Urinary bladder (tissue), 4 donors: ENCODE data around the gene APEX1. TPM values are rescaled to one million over a fixed set of nuclear protein-coding genes. Genes with fewer than 3 reads are reported as not detected.
"Not testable (repeated sequence)": the region's sequence is repeated elsewhere in the genome, so short reads cannot be mapped to it uniquely, and the experiment has no call there.

ENCODE experiments used
- DNase-seq: peaks from one replicate; pipeline ENCODE4 v3.0.0-alpha.2; 2015; ENCODE audit errors: extremely low spot score
- H3K27ac ChIP-seq: one replicate; pipeline ENCODE4 v1.5.1; 2013; ENCODE audit warnings: low read depth, mild to moderate bottlenecking, moderate library complexity
- H3K36me3 ChIP-seq: one replicate; pipeline ENCODE4 v1.6.1; 2013; ENCODE audit warnings: mild to moderate bottlenecking, moderate library complexity; ENCODE audit not compliant: insufficient read depth
- H3K4me1 ChIP-seq: one replicate; pipeline ENCODE4 v1.6.1; 2013; ENCODE audit warnings: mild to moderate bottlenecking, moderate library complexity; ENCODE audit not compliant: insufficient read depth
- H3K4me3 ChIP-seq: one replicate; pipeline ENCODE4 v1.5.1; 2013; ENCODE audit warnings: low read depth, low read length
- WGBS: extraction: QIAGEN DNeasy Blood & Tissue Kit; methylation state at CpG from one replicate; pipeline ENCODE4 v1.1.7; 2013; 5-methylcytosine and 5-hydroxymethylcytosine counted together
- polyA plus RNA-seq: library from polyadenylated mRNA; stranded (reverse); fragments of 200-250 nt; gene quantifications from one replicate; pipeline ENCODE4 v1.2.3, GENCODE V29; 2013
- total RNA-seq: library from RNA; depleted of rRNA; stranded (reverse); fragments of >200 nt; gene quantifications from one replicate; pipeline ENCODE4 v1.2.3, GENCODE V29; 2014
- donor health status: healthy with polysubstance abuse.
- donor health status: healthy.

The APEX1 gene
- total and polyA plus RNA-seq, 2 donors = 21.2 to 147 TPM

DNA sequence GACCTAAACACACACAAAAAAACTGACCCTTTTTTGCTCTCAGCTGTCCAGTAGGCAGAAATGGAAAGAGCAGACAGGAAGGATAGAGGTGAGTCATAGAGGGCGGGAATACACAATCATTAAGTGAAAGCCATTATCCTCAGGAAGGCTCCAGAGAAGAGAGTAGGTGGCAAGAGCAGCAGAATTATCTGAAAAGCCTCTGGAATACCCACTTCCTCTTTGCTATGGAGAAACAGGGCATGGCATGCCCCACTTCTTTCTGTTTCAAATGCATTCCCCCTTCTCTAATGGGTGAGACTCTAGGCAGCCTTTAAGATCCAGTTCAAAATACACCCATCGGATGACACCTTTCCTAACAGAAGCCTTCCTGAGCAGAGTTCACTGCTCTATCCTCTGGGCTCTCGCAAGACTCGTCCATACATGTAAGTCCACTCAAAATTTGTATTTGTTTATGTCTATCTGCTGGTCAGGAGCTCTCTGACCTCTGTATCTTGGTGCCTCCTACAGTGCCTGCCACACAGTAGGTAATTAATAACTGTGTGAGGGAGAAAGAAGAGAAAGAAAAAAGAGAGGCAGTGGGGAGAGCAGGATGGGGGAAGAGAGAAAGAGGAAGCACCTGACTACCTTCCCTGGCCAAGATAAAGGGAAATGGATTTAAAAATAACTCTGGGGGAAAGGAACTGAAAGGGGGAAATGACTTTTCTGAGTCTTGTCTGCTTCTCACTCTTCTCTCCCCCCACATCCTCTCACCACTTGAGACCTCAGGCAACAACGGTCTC is 27.6 kb upstream of the APEX1 start:
- Histone ChIP-seq H3K4me1 (no peaks in the 10 kb centered on the region), H3K4me3 (no peak overlapping the region), H3K36me3 (no peaks in the 10 kb centered on the region), H3K27ac (no peak overlapping the region)
- 72% methylated on average over 5 of the region's 5 CpGs for WGBS
- DNase-seq = no peak

DNA sequence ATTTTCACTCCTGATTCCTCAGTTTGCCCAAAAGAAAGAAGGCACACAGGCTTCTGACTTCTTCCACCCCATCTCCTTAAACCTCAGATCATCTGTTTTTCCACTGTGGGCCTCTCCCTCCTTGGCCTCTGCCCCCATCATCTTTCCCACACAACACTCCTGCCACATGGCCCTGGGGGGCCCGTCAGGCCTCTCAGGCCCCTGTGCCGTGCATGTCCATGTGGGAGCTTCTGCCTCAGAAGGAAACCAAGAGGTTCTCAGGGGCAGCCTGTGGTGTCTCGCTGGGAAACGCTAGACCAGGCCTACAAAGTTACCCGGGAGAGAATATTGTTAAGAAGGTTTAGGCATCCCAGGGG is 27.0 kb upstream of the APEX1 start:
- no peak overlapping the region for H3K4me3 ChIP-seq
- WGBS = 73% methylated on average over 5 of the region's 5 CpGs
- H3K36me3 ChIP-seq = no peaks in the 10 kb centered on the region
- no peaks in the 10 kb centered on the region for H3K4me1 ChIP-seq
- no peak overlapping the region for H3K27ac ChIP-seq
- no peak for DNase-seq

DNA sequence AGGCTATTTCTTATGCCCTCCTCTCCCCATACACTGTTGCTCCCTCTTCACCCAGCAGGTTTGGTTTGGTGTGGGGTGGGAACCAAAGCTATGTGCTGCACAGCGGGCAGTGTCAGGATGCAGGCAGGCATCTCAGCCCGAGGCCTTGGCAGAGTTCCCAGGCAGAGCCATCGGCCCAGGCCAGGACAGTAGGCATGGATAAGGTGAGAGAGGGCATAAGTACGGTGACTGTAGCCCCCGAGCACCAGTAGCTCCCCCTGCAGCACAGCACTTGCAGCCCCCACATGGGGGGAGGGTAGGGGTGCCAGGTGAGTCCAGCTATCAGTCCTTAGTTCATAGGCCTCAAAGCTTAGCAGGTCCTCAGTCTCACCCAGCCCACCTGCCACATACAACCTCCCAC is 26.2 kb upstream of the APEX1 start:
- Histone ChIP-seq H3K27ac (no peak overlapping the region), H3K36me3 (no peaks in the 10 kb centered on the region), H3K4me1 (no peaks in the 10 kb centered on the region), H3K4me3 (no peak overlapping the region)
- WGBS = 47% methylated on average over 5 of the region's 5 CpGs
- no peak for DNase-seq

DNA sequence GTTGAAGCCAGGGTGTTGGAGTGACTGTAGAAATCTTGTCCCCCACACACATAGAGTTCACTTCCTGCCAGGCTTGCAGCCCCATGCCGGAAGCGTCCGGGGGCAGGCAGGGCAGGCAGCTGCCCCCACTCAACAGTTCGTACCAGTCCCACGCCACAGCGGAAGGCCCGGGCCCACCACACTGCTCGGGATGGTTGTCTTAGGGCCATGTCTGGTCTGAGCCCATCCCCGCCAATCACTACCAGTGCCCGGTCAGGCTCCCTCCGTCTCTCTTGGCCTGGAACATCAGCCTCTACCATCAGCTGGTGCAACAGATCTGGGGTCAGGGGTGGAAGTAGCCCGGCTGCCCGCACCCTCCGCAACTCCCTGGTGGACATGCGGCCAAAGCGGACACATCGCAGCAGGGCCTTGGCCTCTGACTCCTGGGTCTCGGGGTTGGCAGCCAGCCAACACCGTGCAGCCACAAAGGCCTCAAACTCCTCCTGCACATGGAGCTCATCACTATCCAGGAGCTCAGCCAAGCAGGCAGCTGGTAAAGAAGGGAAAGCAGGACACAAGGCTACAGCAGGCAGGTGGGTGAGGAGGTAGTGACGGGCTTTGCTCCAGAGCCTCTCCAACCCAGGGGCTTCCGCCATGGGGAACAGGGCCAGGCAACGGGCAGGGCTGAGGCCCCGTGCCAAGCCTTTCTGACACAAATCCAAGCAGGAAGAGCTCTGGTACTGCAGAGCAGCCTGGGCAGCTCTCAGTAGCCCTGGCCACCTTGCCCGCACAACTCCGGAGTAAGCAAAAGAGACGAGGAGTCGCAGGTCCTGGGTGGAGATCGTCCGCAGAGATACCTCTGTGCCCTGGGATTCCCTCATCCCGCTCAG is 25.0 kb upstream of the APEX1 start:
- no peak for DNase-seq
- no peak overlapping the region for H3K4me3 ChIP-seq
- 82% methylated on average over 30 of the region's 30 CpGs for WGBS
- no peak overlapping the region for H3K27ac ChIP-seq
- no peaks in the 10 kb centered on the region for H3K4me1 ChIP-seq
- H3K36me3 ChIP-seq = no peaks in the 10 kb centered on the region

DNA sequence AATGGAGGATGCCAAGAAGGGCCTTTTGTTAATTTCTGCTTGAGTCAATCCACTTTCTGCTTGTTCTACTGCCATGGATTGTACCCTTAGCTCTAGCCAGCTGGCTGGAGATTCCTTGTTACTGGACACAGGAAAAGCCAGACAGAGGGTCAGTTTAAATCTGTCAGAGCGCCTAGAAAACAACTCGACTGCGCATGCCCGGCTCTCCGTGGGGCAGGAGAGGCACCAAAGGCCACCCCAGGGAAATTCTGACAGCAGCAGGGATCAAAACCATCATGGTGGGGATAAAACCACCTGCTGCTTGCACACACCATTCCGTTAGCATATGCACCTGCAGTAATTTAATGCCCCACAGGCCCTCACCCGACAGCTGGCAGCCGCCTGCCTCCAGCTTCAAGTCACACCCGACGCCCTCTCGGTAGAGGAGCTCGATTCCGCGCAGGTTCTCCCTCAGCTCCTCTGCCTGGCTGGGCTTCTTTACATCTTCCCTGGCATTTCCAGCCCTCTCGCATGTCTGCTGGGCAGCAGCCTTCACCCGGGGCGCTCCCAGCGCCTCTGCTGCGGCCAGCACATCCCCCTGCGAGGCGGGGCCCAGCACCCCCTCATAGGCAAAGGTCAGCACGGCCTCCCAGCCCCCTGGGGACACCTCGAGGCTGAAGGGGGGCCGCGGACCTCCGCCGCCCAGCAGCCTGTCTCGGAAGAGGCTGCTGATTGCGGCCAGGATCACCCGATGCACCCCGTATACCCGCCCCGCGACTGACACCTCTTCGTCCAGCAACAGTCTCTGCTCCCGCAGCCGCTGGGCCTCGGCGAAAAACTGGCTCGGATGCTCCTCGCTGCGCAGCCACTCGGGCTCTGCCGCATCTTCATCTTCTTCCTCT is 20.1 kb upstream of the APEX1 start:
- DNase-seq = no peak
- H3K27ac ChIP-seq = peak overlapping the region; percentile 3
- 23% methylated on average over 44 of the region's 44 CpGs for WGBS
- H3K36me3 ChIP-seq = no peaks in the 10 kb centered on the region
- H3K4me3 ChIP-seq = peak overlapping the region; percentile 4
- H3K4me1 ChIP-seq = no peaks in the 10 kb centered on the region

DNA sequence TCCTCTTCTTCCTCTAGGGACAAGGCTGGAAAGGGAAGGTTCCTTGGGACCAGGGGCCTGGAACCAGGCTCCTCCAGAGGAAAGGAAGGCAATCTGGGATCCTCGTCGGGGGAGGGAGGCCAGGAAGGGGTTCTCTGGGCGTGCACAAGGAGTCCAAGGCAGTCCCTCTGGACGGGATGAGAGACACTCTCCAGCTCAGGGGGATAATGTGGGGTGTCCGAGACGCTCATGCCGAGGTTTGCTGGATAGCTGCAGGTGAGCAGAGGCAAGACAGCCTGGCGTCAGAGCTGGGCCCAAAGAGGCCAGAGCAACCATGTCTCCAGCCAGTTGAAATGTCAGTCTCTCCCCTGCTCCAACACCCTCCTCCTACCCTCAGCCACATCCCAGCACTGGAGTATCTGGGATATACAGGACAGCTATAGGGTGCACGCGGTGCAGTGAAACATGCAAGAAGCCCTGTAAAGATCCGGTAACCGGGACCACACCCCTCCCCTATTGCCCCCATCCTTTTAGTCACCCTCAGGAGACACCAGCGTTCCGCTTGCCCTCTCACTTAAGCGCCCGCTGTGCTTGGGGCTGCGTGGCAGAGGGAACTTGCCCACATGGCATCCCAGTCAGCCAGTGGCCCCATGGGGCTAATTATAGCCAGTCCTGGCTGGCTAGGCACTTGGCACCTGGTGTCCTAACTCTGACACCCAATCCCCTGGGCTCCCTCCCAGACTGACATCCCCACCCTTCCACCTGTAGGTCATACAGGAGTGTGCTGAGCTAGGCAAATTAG is 19.3 kb upstream of the APEX1 start, which contains the start of gene KLHL33:
Gene KLHL33 (minus strand): TSS at position 585 of the 781 bp plus-strand sequence. CDS start 355 bp downstream, at position 230.
- Histone ChIP-seq H3K4me3 (peak within 1 kb of the TSS; percentile 4), H3K4me1 (no peaks in the 10 kb centered on the region), H3K27ac (peak within 1 kb of the TSS; percentile 3), H3K36me3 (no peaks in the 10 kb centered on the region)
- DNase-seq = no peak
- 73% methylated on average over 17 of the region's 17 CpGs for WGBS

DNA sequence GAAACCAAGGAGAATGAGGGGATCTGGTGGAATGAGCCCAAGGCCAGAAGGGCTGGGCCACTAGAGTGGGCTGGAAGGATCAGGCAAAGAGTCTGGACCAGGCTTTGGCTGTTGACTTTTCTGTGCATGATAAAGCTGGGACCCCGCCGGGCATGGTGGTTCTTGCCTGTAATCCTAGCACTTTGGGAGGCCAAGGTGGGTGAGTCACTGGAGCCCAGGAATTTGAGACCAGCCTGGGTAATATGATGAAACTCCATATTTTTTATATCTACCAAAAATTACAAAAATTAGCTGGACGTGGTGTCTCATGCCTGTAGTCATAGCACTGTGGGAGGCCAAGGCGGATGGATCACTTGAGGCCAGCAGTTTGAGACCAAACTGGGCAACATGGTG is 18.7 kb upstream of the APEX1 start:
- Histone ChIP-seq H3K4me1 (no peaks in the 10 kb centered on the region), H3K27ac (no peak overlapping the region), H3K36me3 (no peaks in the 10 kb centered on the region), H3K4me3 (no peak overlapping the region)
- no peak for DNase-seq
- 93% methylated on average over 4 of the region's 4 CpGs for WGBS

DNA sequence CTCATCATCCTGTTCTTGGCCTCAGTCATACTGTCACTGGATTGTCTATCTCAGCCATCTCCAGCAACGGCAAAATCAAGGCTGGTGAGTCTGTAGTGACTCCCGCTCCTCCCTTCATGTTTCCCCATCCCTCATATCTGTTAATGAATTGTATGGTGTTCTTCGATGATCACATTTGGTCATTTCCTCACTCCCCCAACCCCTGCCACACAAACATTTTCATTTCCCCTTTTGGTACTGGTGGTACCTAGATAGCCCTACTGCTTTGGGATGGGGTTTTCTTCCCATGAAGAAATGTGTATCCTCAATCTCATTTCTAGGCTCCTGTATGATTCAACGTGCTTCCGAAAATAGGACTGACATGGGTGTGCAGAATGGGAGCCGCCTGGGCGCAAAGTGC is 16.4 kb upstream of the APEX1 start:
- no peak overlapping the region for H3K4me3 ChIP-seq
- H3K27ac ChIP-seq = no peak overlapping the region
- DNase-seq = no peak
- 93% methylated on average over 7 of the region's 7 CpGs for WGBS
- no peaks in the 10 kb centered on the region for H3K4me1 ChIP-seq
- no peaks in the 10 kb centered on the region for H3K36me3 ChIP-seq

DNA sequence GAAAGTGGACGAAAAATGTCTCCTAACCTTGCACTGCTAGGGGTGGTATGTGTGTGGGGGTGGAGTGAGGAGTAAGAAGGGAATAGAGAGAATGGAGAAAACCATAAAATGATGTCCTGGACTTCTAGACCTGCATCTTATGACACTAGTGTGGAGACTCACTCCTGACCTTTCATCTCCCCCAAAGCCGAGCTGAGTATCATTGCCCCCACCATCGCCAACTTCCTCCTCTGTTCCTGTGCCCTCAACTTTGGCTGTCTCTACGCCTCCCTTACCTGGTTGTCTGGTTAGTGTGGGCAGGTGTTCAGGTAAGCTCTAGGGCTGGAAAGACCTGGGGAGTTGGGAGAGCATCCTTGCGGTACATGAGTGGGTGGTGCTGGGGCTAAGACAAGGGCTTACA is 14.6 kb upstream of the APEX1 start:
- H3K4me3 ChIP-seq = no peak overlapping the region
- H3K27ac ChIP-seq = no peak overlapping the region
- no peaks in the 10 kb centered on the region for H3K4me1 ChIP-seq
- no peak for DNase-seq
- H3K36me3 ChIP-seq = no peaks in the 10 kb centered on the region
- 86% methylated on average over 5 of the region's 5 CpGs for WGBS

DNA sequence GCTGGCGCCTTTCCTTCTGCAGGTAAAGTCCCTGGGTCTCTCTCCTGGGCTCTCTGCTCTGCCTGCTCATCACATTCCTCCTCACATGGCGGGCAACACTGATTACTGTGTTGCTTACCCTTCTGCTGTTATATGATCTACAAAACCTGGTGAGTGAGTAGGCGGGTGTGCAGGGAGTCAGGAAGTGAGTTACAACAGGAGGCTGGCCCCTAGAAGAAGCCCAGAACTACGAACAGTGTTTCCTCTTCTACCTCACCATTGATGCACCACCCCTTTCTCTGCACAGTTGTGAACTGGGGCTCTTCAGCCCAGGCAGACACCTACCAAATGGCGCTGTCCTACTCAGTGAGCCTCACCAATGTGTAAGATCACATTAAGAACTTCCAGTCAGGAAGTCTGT is 14.1 kb upstream of the APEX1 start:
- 78% methylated on average over 5 of the region's 5 CpGs for WGBS
- H3K4me1 ChIP-seq = no peaks in the 10 kb centered on the region
- H3K27ac ChIP-seq = no peak overlapping the region
- DNase-seq = no peak
- no peaks in the 10 kb centered on the region for H3K36me3 ChIP-seq
- no peak overlapping the region for H3K4me3 ChIP-seq

DNA sequence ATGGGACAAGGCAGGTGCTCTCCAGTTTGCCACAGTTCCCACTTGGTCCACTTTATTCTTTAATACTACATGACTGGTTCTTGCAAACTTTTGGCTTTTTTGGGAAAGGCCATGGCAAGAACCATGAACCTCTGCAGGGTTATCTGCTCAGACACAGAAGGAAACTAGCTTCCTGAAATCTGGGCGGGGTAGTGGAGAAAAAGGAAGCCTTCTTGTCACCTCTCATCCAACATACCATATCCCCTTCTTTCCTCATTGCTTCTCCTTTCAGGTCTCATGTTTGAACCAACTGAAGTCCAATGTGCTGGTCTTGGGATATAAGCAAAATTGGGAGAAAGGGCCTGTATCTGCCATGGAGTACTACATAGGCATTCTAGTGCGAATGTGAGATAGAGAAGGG is 13.6 kb upstream of the APEX1 start:
- Histone ChIP-seq H3K27ac (no peak overlapping the region), H3K4me3 (no peak overlapping the region), H3K36me3 (no peaks in the 10 kb centered on the region), H3K4me1 (no peaks in the 10 kb centered on the region)
- no peak for DNase-seq
- WGBS = 92% methylated on average over 2 of the region's 2 CpGs

DNA sequence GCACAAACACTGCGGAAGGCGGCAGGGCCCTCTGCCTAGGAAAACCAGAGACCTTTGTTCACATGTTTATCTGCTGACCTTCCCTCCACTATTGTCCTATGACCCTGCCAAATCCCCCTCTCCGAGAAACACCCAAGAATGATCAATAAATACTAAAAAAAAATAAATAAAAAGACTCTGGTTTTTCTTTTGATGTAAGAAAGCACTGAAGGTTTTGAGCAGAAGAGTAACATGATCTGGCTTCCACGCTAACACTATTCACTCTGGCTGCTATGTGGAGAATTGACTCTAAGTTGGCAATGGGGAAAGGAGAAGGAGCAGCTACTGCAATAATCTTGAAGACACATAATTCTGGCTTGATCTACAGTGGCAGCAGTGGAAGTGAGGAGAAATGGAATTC is 11.4 kb upstream of the APEX1 start:
- not testable (repeated sequence) for H3K27ac ChIP-seq, DNase-seq, H3K36me3 ChIP-seq, H3K4me1 ChIP-seq, H3K4me3 ChIP-seq
- 83% methylated on average over 2 of the region's 4 CpGs for WGBS

DNA sequence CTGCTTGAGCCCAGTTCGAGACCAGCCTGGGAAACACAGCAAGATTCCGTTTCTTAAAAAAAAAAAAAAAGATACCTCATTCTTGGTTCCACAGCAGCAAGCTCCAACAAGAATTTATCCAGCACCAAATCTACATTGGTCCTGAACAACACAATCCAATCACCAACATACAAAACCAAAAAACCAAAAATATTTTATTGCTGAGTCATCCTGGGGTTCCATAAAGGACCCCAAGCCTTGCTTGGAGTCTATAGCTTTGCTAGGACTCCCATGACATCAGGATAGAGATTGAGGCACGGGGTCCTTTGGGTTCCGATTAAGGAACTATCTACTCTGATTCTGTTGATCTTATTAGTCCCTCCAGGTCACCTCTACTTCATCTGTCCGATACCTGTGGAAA is 8.1 kb upstream of the APEX1 start:
- Histone ChIP-seq H3K4me1 (no peaks in the 10 kb centered on the region), H3K36me3 (peaks cover 9% of the 10 kb centered on the region), H3K27ac (no peak overlapping the region), H3K4me3 (no peak overlapping the region)
- DNase-seq = no peak
- 97% methylated on average over 5 of the region's 5 CpGs for WGBS
